ENCODE data around the gene TLR1.

TLR1 gene

DNA sequence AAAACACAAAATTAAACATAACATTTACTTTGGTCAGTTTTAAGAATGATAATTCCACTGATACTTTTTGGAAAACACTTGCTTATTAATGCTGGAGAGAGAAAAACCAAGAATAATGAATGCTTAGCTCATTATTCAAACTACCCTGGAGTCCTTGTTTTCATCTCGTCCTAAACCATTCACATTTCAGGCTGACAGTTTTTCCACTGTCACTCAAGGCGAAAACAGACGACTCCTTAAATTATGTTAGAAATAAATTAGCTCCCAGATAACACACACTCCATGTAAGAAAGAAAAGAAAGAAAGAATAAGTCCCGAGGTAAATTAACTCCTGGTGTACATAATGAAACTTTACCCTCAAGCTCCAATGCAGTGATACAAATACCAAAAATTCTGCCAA is 55.3 kb downstream of the TLR1 start:
- Histone ChIP-seq H3K4me3 (ENCODE audit: control insufficient read depth in 1 of 7, extremely low read depth in 1 of 7, insufficient read depth in 4 of 7, low read depth in 2 of 7, low read length in 6 of 7) (no peak overlapping the region), H3K27ac (ENCODE audit: insufficient read depth in 1 of 2, low read depth in 1 of 2, low read length in 2 of 2, poor library complexity in 1 of 2, severe bottlenecking in 2 of 2) (no peak overlapping the region), H3K36me3 (ENCODE audit: control insufficient read depth in 4 of 4, insufficient read depth in 4 of 4, low read length in 3 of 4) (no peaks in the 10 kb centered on the region), H3K9me3 (ENCODE audit: control extremely low read depth in 1 of 5, control insufficient read depth in 4 of 5, insufficient read depth in 2 of 5, low read depth in 1 of 5, low read length in 4 of 5) (peaks cover 0 to 20% (median 15%) of the 10 kb centered on the region in 5 experiments), H3K27me3 (replicated peaks in 2 of 5; ENCODE audit: control insufficient read depth in 4 of 5, insufficient read depth in 5 of 5, low read length in 4 of 5) (no peaks in the 10 kb centered on the region), H3K4me1 (ENCODE audit: control extremely low read depth in 1 of 4, control insufficient read depth in 4 of 4, insufficient read depth in 4 of 4, low read length in 3 of 4) (peaks cover 0 to 3% (median 2%) of the 10 kb centered on the region in 4 experiments)
- DNase-seq, result no peak
- ChIA-PET POLR2A (no interaction called here), CTCF (interaction anchor here (1.1 to 1.9 kb wide), 3 partner anchors 8 to 10 kb away, joined by 3 to 5 read pairs (median 4); no protein-coding TSS in a partner anchor)
- no CpG with 5 or more reads among the region's 4 CpGs for WGBS (ENCODE audit: insufficient coverage)

DNA sequence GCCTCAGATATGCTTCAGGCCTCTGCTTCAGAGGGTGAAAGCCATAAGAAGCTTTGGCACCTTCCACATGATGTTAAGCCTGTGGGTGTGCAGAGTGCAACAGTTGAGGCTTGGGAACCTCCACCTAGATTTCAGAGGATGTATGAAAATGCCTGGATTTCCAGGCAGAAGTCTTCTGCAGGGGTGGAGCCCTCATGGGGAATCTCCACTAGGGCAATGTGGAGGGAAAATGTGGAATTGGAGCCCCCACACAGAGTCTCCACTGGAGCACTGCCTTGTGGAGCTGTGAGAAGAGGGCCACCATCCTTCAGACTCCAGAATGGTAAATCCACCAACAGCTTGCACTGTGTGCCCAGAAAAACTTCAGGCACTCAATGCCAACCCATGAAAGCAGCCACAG is 57.0 kb downstream of the TLR1 start:
- no peaks in the 10 kb centered on the region for H3K36me3 ChIP-seq (ENCODE audit: control insufficient read depth in 4 of 4, insufficient read depth in 4 of 4, low read length in 3 of 4)
- POLR2A ChIA-PET, result no interaction called here
- peaks cover 0 to 20% (median 15%) of the 10 kb centered on the region in 5 experiments for H3K9me3 ChIP-seq (ENCODE audit: control extremely low read depth in 1 of 5, control insufficient read depth in 4 of 5, insufficient read depth in 2 of 5, low read depth in 1 of 5, low read length in 4 of 5)
- H3K27ac ChIP-seq (ENCODE audit: insufficient read depth in 1 of 2, low read depth in 1 of 2, low read length in 2 of 2, poor library complexity in 1 of 2, severe bottlenecking in 2 of 2), result no peak overlapping the region
- no peak for DNase-seq
- no peaks in the 10 kb centered on the region for H3K27me3 ChIP-seq (replicated peaks in 2 of 5; ENCODE audit: control insufficient read depth in 4 of 5, insufficient read depth in 5 of 5, low read length in 4 of 5)
- H3K4me3 ChIP-seq (ENCODE audit: control insufficient read depth in 1 of 7, extremely low read depth in 1 of 7, insufficient read depth in 4 of 7, low read depth in 2 of 7, low read length in 6 of 7), result no peak overlapping the region
- CTCF ChIA-PET, result interaction anchor here (2.1 kb wide), 1 partner anchor 12 kb away, joined by 6 read pairs; no protein-coding TSS in a partner anchor
- H3K4me1 ChIP-seq (ENCODE audit: control extremely low read depth in 1 of 4, control insufficient read depth in 4 of 4, insufficient read depth in 4 of 4, low read length in 3 of 4), result peaks cover 3 to 15% (median 12%) of the 10 kb centered on the region in 4 experiments
